Measurements from ENCODE around the gene RPL35A.

GRCh38 chr3:197953325-197953724, 3.3 kb downstream of the RPL35A start:
- TF ChIP-seq POLR2A (IDR thresholded peaks at IDR 0.05) = no peak
- no peak for TF ChIP-seq CTCF (IDR thresholded peaks at IDR 0.05)

All from heart left ventricle (tissue), 13 donors.